H9 (cell line): ENCODE measurements around the gene ZSWIM4. TPM values are rescaled to one million over a fixed set of nuclear protein-coding genes. Genes with fewer than 3 reads are reported as not detected.

Experiments used
- DNase-seq: peaks from one replicate; pipeline ENCODE4 v3.0.0-alpha.2; 2017
- H2AFZ ChIP-seq: one replicate; pipeline ENCODE4 v1.6.1; 2013; ENCODE audit warnings: mild to moderate bottlenecking, low read length, control low read depth, moderate library complexity
- H2AK5ac ChIP-seq: 2 replicates; pipeline ENCODE4 v1.6.1; 2013; ENCODE audit warnings: low read length, control low read depth, mixed read lengths; ENCODE audit not compliant: insufficient read length
- H2BK120ac ChIP-seq: one replicate; pipeline ENCODE4 v1.6.1; 2013; ENCODE audit warnings: low read depth, mild to moderate bottlenecking, low read length, control low read depth, inconsistent platforms; ENCODE audit not compliant: poor library complexity, severe bottlenecking
- H2BK12ac ChIP-seq: 2 replicates; pipeline ENCODE4 v1.6.1; 2013; ENCODE audit warnings: low read length, control low read depth, mixed read lengths, low read depth; ENCODE audit not compliant: insufficient read length
- H2BK15ac ChIP-seq: 2 replicates; pipeline ENCODE4 v1.6.1; 2013; ENCODE audit warnings: low read depth, low read length, control low read depth
- H2BK20ac ChIP-seq: one replicate; pipeline ENCODE4 v1.6.1; 2013; ENCODE audit warnings: low read depth, mild to moderate bottlenecking, low read length, control low read depth, inconsistent platforms; ENCODE audit not compliant: poor library complexity, severe bottlenecking
- H2BK5ac ChIP-seq: 2 replicates; pipeline ENCODE4 v1.6.1; 2013; ENCODE audit warnings: low read length, control low read depth, mixed read lengths; ENCODE audit not compliant: insufficient read length
- H3K14ac ChIP-seq: 2 replicates; pipeline ENCODE4 v1.6.1; 2013; ENCODE audit warnings: low read length, control low read depth; ENCODE audit not compliant: insufficient read depth
- H3K18ac ChIP-seq: 2 replicates; pipeline ENCODE4 v1.6.1; 2013; ENCODE audit warnings: low read depth, mild to moderate bottlenecking, mixed read lengths, low read length, control low read depth; ENCODE audit not compliant: insufficient read length
- H3K23ac ChIP-seq: 2 replicates; pipeline ENCODE4 v1.6.1; 2013; ENCODE audit warnings: low read length, control low read depth, mixed read lengths, low read depth; ENCODE audit not compliant: insufficient read length
- H3K23me2 ChIP-seq: 2 replicates; pipeline ENCODE4 v1.6.1; 2013; ENCODE audit warnings: low read depth, mild to moderate bottlenecking, mixed read lengths, low read length, control low read depth; ENCODE audit not compliant: insufficient read length, poor library complexity, severe bottlenecking
- H3K27ac ChIP-seq: 2 replicates; pipeline ENCODE4 v1.5.1; 2013; ENCODE audit warnings: low read length, control low read depth, mixed read lengths, low read depth; ENCODE audit not compliant: insufficient read length
- H3K27me3 ChIP-seq: 2 replicates; pipeline ENCODE4 v1.6.1; 2013; ENCODE audit warnings: low read length, control low read depth, inconsistent platforms; ENCODE audit not compliant: insufficient read depth
- H3K4ac ChIP-seq: 2 replicates; pipeline ENCODE4 v1.6.1; 2013; ENCODE audit warnings: low read depth, mild to moderate bottlenecking, control low read depth, inconsistent platforms, low read length, moderate library complexity
- H3K4me1 ChIP-seq: 2 replicates; pipeline ENCODE4 v1.6.1; 2013; ENCODE audit warnings: low read length, control low read depth, inconsistent platforms; ENCODE audit not compliant: insufficient read depth
- H3K4me2 ChIP-seq: 2 replicates; pipeline ENCODE4 v1.6.1; 2013; ENCODE audit warnings: low read length, control low read depth, mixed read lengths; ENCODE audit not compliant: insufficient read length, insufficient read depth
- H3K56ac ChIP-seq: 2 replicates; pipeline ENCODE4 v1.6.1; 2013; ENCODE audit warnings: low read depth, mild to moderate bottlenecking, mixed read lengths, low read length, control low read depth; ENCODE audit not compliant: insufficient read length
- H3K79me1 ChIP-seq: 2 replicates; pipeline ENCODE4 v1.6.1; 2013; ENCODE audit warnings: low read depth, mild to moderate bottlenecking, moderate library complexity, low read length, control low read depth, inconsistent platforms; ENCODE audit not compliant: insufficient read depth, poor library complexity, severe bottlenecking
- H3K79me2 ChIP-seq: 2 replicates; pipeline ENCODE4 v1.6.1; 2013; ENCODE audit warnings: low read length, control low read depth, inconsistent platforms; ENCODE audit not compliant: insufficient read depth
- H3K9ac ChIP-seq: 2 replicates; pipeline ENCODE4 v1.6.1; 2013; ENCODE audit warnings: low read length, control low read depth, mixed read lengths; ENCODE audit not compliant: insufficient read length; ENCODE audit errors: extremely low read depth
- H3K9me3 ChIP-seq: one replicate; pipeline ENCODE4 v1.6.1; 2013; ENCODE audit warnings: low read depth, low read length, inconsistent platforms; ENCODE audit not compliant: control insufficient read depth
- H3T11ph ChIP-seq: one replicate; pipeline ENCODE4 v1.6.1; 2013; ENCODE audit warnings: mild to moderate bottlenecking, low read length, control low read depth, inconsistent platforms
- H4K20me1 ChIP-seq: one replicate; pipeline ENCODE4 v1.6.1; 2013; ENCODE audit not compliant: control insufficient read depth, insufficient read length, insufficient read depth
- H4K5ac ChIP-seq: 2 replicates; pipeline ENCODE4 v1.6.1; 2013; ENCODE audit warnings: low read depth, mild to moderate bottlenecking, mixed read lengths, low read length, control low read depth; ENCODE audit not compliant: insufficient read length
- H4K8ac ChIP-seq: replicated peaks from 2 replicates; pipeline ENCODE4 v1.6.1; 2013; ENCODE audit warnings: low read length, control low read depth, mixed read lengths, low read depth; ENCODE audit not compliant: insufficient read length
- H4K91ac ChIP-seq: 2 replicates; pipeline ENCODE4 v1.6.1; 2013; ENCODE audit warnings: low read depth, mild to moderate bottlenecking, moderate library complexity, mixed read lengths, low read length, control low read depth; ENCODE audit not compliant: insufficient read length
- H3K27ac Mint-ChIP-seq, 3 experiments: 2 replicates in 2 of 3; 3 replicates in 1 of 3; pipeline ENCODE4 v1.8.0; 2020 to 2021; ENCODE audit warnings: mixed read lengths in 3 of 3, mild to moderate bottlenecking in 1 of 3, moderate library complexity in 1 of 3
- H3K27me3 Mint-ChIP-seq: 2 replicates; pipeline ENCODE4 v1.8.0; 2021; ENCODE audit warnings: low read depth, mild to moderate bottlenecking, moderate library complexity, mixed read lengths
- H3K36me3 Mint-ChIP-seq, 3 experiments: 2 replicates in 2 of 3; 3 replicates in 1 of 3; pipeline ENCODE4 v1.8.0; 2020 to 2021; ENCODE audit warnings: low read depth in 3 of 3, mixed read lengths in 3 of 3; ENCODE audit not compliant: insufficient read depth in 1 of 3
- H3K4me1 Mint-ChIP-seq, 2 experiments: 2 replicates each; pipeline ENCODE4 v1.8.0; 2020; ENCODE audit warnings: mixed read lengths in 2 of 2
- H3K4me3 Mint-ChIP-seq, 2 experiments: 2 replicates in 1 of 2; 3 replicates in 1 of 2; pipeline ENCODE4 v1.8.0; 2020 to 2021; ENCODE audit warnings: mild to moderate bottlenecking in 2 of 2, mixed read lengths in 2 of 2, moderate library complexity in 1 of 2
- H3K9me3 Mint-ChIP-seq, 2 experiments: 2 replicates in 1 of 2; 3 replicates in 1 of 2; pipeline ENCODE4 v1.8.0; 2020; ENCODE audit warnings: mild to moderate bottlenecking in 2 of 2, mixed read lengths in 2 of 2, moderate library complexity in 1 of 2
- WGBS: extraction: QIAGEN DNeasy Blood & Tissue Kit; methylation state at CpG from one replicate; pipeline ENCODE4 v1.1.7; 2013; ENCODE audit warnings: missing lambda C conversion rate, low lambda C conversion rate, mixed read lengths; ENCODE audit not compliant: insufficient read length; ENCODE audit errors: extremely low coverage; 5-methylcytosine and 5-hydroxymethylcytosine counted together
- total RNA-seq: library from RNA; stranded (reverse); gene quantifications from 2 replicates; pipeline ENCODE4 v1.2.1, GENCODE V29; 2021
- TF ChIP-seq, protein P1 (sequence below): fragments of 200-600 bp; sonication (generic); conservative IDR thresholded peaks from 3 replicates; pipeline ENCODE4 v1.8.0; 2021; ENCODE audit warnings: antibody characterized with exemption, mild to moderate bottlenecking

Gene ZSWIM4
- total RNA-seq, 1 experiment from 2014 or later, result 50.7 TPM

DNA sequence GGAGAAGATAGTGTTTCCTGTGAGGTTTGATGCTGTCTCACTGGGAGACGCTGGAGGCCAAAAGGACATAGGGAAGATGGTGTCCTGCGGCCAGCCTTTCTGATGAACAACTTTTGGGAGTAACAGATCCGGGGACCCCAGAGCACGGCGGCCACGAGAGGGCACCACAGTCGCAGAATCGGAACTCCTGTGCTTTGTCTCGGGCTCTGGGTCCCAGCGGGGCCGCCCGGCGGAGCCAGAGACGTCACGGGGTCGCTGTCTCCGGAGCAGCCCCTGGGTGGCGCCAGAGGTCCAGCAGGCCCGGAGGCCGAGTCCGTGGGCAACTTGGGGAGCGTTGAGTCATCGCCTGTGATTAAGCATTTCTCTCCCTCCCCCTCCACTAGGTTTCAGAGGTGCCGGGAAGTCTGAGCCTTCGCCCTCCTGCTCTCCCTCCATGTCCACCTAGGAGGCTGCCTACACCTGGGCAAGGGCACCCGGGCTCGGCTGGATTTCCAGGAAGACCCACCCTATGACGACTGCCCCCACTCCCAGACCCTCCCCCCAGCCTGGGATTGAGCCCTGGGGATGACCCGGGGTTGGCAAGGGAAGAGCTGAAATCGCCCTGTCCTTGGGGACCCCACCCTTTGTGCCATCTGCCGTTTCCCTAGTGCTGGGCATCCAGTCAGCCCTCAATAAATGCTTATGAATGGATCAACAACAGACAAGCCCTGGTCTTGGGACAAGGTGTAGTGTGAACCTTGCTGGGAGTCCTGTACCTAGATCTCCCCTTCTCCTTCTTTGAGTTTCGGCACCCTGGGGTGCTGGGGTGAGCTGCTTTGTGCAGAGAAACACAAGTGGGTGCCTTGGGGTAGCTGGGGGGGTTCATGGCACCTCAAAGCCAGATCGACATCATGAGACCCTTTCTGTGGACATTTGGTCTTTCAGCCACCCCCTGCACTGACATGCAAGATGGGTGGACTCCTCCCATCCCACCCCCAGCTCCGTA is 85.1 kb downstream of the ZSWIM4 start:
- Histone ChIP-seq H2BK120ac (no peak overlapping the region), H3K56ac (no peak overlapping the region), H3K4me1 (peaks cover 3% of the 10 kb centered on the region; the same call in 1 of the 2 replicates), H2AK5ac (peak overlapping the region; percentile 5), H3K23ac (no peak overlapping the region), H2BK12ac (no peak overlapping the region), H3K9me3 (no peaks in the 10 kb centered on the region), H2BK20ac (no peak overlapping the region), H2BK15ac (no peak overlapping the region), H3K79me2 (no peaks in the 10 kb centered on the region), H3K79me1 (no peaks in the 10 kb centered on the region), H3K27ac (no peak overlapping the region), H3K4ac (no peak overlapping the region; the same call in 1 of the 2 replicates), H2AFZ (no peak overlapping the region), H3K27me3 (peaks cover 2% of the 10 kb centered on the region; the same call in 1 of the 2 replicates), H4K20me1 (no peaks in the 10 kb centered on the region), H2BK5ac (no peak overlapping the region), H3K9ac (no peak overlapping the region), H3K4me2 (peak overlapping the region; percentile 30), H4K91ac (no peak overlapping the region), H3K18ac (peak overlapping the region; percentile 66), H4K8ac (no peak overlapping the region), H3T11ph (no peak overlapping the region), H3K23me2 (peaks cover 3% of the 10 kb centered on the region), H3K14ac (peak overlapping the region; percentile 77; the same call in 1 of the 2 replicates), H4K5ac (no peak overlapping the region)
- H3K27ac Mint-ChIP-seq, result peak overlapping the region in 2 of 3 experiments; percentile 83 to 91; a peak in 3 of 7 replicates
- H3K27me3 Mint-ChIP-seq, result peaks cover 38% of the 10 kb centered on the region
- peak overlapping the region; percentile 8 to 60; a peak in 3 of 5 replicates for H3K4me3 Mint-ChIP-seq
- no peaks in the 10 kb centered on the region; a peak in 1 of 5 replicates for H3K9me3 Mint-ChIP-seq
- no CpG with 5 or more reads among the region's 34 CpGs for WGBS
- DNase-seq, result peak; percentile 97
- H3K36me3 Mint-ChIP-seq, result no peaks in the 10 kb centered on the region
- TF ChIP-seq, protein P1, sequence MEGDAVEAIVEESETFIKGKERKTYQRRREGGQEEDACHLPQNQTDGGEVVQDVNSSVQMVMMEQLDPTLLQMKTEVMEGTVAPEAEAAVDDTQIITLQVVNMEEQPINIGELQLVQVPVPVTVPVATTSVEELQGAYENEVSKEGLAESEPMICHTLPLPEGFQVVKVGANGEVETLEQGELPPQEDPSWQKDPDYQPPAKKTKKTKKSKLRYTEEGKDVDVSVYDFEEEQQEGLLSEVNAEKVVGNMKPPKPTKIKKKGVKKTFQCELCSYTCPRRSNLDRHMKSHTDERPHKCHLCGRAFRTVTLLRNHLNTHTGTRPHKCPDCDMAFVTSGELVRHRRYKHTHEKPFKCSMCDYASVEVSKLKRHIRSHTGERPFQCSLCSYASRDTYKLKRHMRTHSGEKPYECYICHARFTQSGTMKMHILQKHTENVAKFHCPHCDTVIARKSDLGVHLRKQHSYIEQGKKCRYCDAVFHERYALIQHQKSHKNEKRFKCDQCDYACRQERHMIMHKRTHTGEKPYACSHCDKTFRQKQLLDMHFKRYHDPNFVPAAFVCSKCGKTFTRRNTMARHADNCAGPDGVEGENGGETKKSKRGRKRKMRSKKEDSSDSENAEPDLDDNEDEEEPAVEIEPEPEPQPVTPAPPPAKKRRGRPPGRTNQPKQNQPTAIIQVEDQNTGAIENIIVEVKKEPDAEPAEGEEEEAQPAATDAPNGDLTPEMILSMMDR, result peak; percentile 100
- peaks cover 20 to 27% of the 10 kb centered on the region in 2 experiments for H3K4me1 Mint-ChIP-seq
